Lower leg skin (tissue), 4 donors: ENCODE results near the gene GLRX. TPM values are rescaled to one million over a fixed set of nuclear protein-coding genes. Genes with fewer than 3 reads are reported as not detected.
"Not testable (repeated sequence)": the region's sequence is repeated elsewhere in the genome, so short reads cannot be mapped to it uniquely, and the experiment has no call there.

Source experiments
- DNase-seq, 2 donors: peaks; one replicate each; pipeline ENCODE4 v3.0.0-alpha.2; 2019; ENCODE audit warnings: low spot score in 2 of 2
- H3K4me3 ChIP-seq: fragments of 200-600 bp; sonication (generic); 2 replicates; pipeline ENCODE4 v1.5.1; 2017; ENCODE audit warnings: mild to moderate bottlenecking, low read depth; ENCODE audit not compliant: poor library complexity, severe bottlenecking
- POLR2A ChIP-seq, 2 donors: fragments of 450-650 bp; IDR thresholded peaks; one replicate each; pipeline ENCODE4 v1.6.1; 2016 to 2017; ENCODE audit warnings: antibody characterized with exemption in 2 of 2, mild to moderate bottlenecking in 1 of 2, moderate library complexity in 1 of 2
- WGBS, 2 donors: methylation state at CpG; one replicate each; pipeline ENCODE4 v1.1.5; 2018; 5-methylcytosine and 5-hydroxymethylcytosine counted together
- intact Hi-C: fragments of 100-400 bp; cut with DNase I; formaldehyde crosslinking; loops from one replicate; pipeline ENCODE4 v1.15.0; 2023; ENCODE audit warnings: low total_unique reads
- total RNA-seq, 4 donors: library from RNA; depleted of rRNA; stranded (reverse); fragments of >200 nt; gene quantifications; one replicate each; pipeline ENCODE4 v1.1.0, GENCODE V29; 2016
- TF ChIP-seq, protein P1 (sequence below), 3 donors: fragments of 450-650 bp; IDR thresholded peaks; one replicate each; pipeline ENCODE4 v1.5.1; 2016; ENCODE audit warnings: antibody characterized with exemption in 3 of 3, mild to moderate bottlenecking in 3 of 3, moderate library complexity in 2 of 3

The GLRX gene
- total RNA-seq, 4 donors from 2014 or later, result 67.9 to 136 (median 105) TPM

GRCh38 chr5:95812074-95812471, 10.5 kb downstream of the GLRX start:
- intact Hi-C loops, result no loop called here
- 38 to 41% methylated on average over 6 of the region's 6 CpGs for WGBS, 2 donors

GRCh38 chr5:95811461-95812073, 11.0 kb downstream of the GLRX start:
- intact Hi-C loops, DNase-seq, H3K4me3 ChIP-seq: not testable (repeated sequence)
- WGBS, 2 donors, result 88 to 92% methylated on average over 13 of the region's 13 CpGs

More at GRCh38 chr5:95812074-95812471, 10.5 kb downstream of the GLRX start:
- H3K4me3 ChIP-seq, result no peak overlapping the region
- no peak for DNase-seq
- TF ChIP-seq, protein P1, sequence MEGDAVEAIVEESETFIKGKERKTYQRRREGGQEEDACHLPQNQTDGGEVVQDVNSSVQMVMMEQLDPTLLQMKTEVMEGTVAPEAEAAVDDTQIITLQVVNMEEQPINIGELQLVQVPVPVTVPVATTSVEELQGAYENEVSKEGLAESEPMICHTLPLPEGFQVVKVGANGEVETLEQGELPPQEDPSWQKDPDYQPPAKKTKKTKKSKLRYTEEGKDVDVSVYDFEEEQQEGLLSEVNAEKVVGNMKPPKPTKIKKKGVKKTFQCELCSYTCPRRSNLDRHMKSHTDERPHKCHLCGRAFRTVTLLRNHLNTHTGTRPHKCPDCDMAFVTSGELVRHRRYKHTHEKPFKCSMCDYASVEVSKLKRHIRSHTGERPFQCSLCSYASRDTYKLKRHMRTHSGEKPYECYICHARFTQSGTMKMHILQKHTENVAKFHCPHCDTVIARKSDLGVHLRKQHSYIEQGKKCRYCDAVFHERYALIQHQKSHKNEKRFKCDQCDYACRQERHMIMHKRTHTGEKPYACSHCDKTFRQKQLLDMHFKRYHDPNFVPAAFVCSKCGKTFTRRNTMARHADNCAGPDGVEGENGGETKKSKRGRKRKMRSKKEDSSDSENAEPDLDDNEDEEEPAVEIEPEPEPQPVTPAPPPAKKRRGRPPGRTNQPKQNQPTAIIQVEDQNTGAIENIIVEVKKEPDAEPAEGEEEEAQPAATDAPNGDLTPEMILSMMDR (IDR thresholded peaks at IDR 0.05), result no peak
- no peak for TF ChIP-seq POLR2A (IDR thresholded peaks at IDR 0.05)

- H3K4me3 ChIP-seq, intact Hi-C loops, DNase-seq: not testable (repeated sequence)
- WGBS, 2 donors, result 76 to 80% methylated on average over 6 of the region's 6 CpGs
Measured at GRCh38 chr5:95811126-95811423, 11.5 kb downstream of the GLRX start.

GRCh38 chr5:95810305-95811125, 12.0 kb downstream of the GLRX start:
- WGBS, 2 donors, result 68 to 77% methylated on average over 5 of the region's 5 CpGs
- H3K4me3 ChIP-seq, result no peak overlapping the region
- TF ChIP-seq POLR2A (IDR thresholded peaks at IDR 0.05), result no peak
- intact Hi-C loops, result no loop called here
- no peak for DNase-seq

DNA sequence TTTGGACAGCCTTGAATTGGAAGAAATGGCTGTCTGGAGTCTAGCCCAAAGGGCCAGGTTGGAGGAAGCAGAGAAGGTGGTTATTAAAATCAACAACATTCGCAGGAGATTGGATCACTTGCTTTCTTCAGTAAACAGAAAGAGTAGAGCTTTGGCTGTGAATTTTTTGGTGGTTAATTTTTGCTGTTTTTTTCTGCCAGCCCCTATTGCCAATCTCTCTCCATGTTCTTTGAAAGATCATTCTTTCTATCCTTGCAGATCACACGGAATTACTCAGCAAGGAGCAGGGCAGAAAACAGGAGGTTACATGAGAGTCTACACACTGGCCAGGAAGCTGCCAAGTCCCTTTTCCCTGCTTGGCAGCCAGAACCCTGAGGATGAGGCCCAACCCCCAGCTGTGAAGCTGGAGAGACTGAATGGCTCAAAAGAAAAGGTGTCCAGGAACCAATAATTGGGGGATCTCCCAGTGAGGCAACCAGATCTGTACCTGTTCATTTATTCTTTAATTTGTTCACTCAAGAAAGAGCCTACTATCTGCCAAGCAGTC, 13.0 kb downstream of the GLRX start:
- H3K4me3 ChIP-seq, result no peak overlapping the region
- intact Hi-C loops, result no loop called here
- 25 to 29% methylated on average over 2 of the region's 2 CpGs for WGBS, 2 donors
- TF ChIP-seq, protein P1 (IDR thresholded peaks at IDR 0.05), result no peak
- no peak for TF ChIP-seq POLR2A (IDR thresholded peaks at IDR 0.05)
- no peak for DNase-seq

DNA sequence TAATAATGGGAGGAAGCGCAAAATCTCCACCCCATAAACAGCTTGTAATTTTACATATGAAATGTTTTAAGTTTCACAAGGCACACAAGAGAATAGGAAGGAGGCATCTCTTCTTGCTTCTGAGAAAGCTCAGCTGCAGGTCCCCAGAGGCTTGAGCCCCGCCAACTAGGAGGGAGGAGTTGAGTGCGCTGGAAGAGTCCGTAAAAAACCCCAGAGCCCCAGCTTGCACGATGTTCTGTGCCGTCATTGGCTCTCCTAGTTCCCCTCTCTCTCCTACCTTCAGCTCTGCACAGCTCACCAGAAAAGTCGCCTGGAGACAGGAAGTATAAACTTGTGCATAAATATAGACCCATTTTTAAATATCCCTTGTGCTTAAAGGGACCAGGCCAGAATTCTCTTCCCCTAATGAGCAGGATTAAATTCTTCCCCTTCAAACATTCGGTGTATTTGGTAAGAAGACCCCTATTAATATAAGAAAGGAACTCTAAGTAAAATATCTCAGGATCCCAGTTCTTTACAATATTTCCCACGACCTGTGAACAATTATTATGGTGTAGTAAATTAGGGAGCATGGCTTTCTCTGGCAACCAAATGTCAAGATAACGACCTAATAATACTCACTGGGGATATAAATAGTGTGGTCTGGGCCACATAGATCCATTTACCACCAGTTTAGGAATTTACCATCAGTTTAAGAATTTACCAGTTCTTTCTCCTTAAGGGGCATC, 13.7 kb downstream of the GLRX start:
- intact Hi-C loops, result no loop called here
- no peak overlapping the region for H3K4me3 ChIP-seq
- peak; percentile 70 to 94 for DNase-seq
- TF ChIP-seq, protein P1 (IDR thresholded peaks at IDR 0.05), result no peak
- no peak for TF ChIP-seq POLR2A (IDR thresholded peaks at IDR 0.05)
- 15 to 19% methylated on average over 10 of the region's 10 CpGs for WGBS, 2 donors
